HG03108 (cell line): Measurements from ENCODE around the gene DYRK1A.

Experiments used
- ATAC-seq: cut with Tn5 transposase; IDR thresholded peaks from one replicate; pipeline ENCODE4 v1.9.1; 2021; ENCODE audit warnings: moderate library complexity; ENCODE audit not compliant: unreplicated experiment

The DYRK1A gene

DNA sequence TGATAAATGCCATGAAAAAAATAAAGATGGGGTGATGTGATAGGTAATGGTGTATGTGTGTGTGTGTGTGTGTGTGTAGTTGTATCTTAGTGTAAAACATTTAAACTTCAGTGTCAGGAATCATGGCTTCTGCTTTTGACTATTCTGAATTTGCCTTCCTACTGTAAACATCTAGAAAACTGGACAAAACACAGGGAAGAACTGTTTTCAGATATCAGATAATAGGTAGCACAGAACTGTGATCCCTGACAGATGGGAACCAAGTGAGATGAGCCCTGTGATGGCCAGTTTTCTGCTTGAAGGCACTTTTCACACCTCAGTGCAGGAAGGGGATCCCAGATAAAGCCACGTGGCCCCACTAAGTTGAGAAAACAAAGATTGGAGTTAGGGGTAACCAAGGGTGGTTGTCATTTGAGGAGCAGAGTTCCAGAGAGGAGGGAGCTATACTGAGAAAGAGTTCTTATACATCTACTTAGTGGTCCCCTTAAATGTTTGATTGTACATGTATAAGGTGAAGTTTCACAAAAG is 17.3 kb downstream of the DYRK1A start:
- ATAC-seq: no peak

DNA sequence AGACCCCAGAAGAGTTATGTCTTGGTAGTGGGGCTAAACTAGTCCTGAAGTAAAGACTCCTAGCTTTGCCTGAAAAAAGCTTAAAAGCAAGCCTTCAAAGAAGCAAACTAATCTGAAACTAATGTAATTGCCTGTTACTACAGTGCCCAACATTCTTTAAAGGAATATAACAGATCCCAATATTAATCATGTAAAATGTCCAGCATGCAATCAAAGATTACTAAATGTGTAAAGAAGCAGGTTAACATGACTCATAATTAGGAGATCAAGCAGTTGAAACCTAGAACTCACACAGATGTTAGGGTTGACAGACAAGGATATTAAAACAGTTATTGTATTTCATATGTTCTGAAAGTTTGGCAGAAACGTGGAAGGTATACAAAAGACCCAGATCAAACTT is 17.8 kb downstream of the DYRK1A start:
- no peak for ATAC-seq

GRCh38 chr21:37385179-37385765 is 18.7 kb downstream of the DYRK1A start:
- no peak for ATAC-seq

DNA sequence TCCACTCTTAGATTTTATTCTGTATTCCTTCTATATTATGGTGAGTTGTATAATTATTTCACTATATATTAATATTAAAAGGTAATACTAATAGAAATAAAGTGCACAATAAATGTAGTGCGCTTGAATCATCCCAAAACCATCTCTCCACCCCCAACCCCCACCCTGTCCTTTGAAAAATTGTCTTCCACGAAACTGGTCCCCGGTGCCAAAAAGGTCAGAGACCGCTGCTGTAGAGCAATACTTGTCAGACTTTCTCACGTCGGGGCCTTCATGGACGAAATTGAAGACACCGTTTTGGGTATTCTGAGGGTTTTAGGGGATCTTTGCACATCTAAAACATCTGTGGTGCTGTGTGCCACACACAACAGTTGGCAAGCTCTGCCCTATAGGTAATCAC is 19.6 kb downstream of the DYRK1A start:
- ATAC-seq: no peak

GRCh38 chr21:37389456-37389855 is 22.9 kb downstream of the DYRK1A start:
- ATAC-seq: no peak

- ATAC-seq: no peak
These were observed 25.1 kb downstream of the DYRK1A start for GRCh38 chr21:37391666-37392065.

DNA sequence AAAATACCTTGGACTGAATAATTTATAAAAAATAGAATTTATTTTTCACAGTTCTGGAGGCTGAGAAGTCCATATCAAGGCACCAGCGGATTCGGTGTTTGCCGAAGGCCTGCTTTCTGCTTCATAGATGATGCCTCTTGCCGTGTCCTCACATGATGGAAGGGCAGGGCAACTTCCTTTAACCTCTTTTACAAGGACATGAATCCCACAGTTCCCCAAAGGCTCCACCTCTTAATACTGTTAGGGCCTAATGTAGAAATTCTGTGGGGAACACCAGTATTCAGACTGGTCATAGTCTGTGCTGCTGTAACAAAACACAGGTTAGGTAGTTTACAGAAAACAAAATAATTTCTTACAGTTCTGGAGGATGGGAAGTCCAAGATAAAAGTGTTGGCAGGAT is 25.9 kb downstream of the DYRK1A start:
- no peak for ATAC-seq

DNA sequence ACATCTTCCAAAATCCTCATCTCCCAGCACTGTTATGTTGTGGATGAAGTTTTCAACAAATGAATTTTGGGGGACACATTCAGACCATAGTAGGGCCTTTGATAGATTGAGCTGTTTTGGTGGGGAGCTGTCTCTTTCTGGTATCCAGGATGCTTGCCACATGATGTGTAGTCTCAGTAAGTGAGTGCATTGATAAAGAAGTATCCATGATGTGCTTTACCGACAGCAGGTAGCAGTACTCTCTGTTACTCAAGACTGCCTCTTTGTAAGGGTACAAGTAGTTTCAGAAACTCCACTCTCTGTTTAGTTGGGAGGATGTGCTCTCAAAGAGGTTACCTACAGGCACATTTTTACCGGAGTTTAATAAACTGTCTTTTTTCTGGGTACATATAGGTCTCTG is 26.5 kb downstream of the DYRK1A start:
- no peak for ATAC-seq

DNA sequence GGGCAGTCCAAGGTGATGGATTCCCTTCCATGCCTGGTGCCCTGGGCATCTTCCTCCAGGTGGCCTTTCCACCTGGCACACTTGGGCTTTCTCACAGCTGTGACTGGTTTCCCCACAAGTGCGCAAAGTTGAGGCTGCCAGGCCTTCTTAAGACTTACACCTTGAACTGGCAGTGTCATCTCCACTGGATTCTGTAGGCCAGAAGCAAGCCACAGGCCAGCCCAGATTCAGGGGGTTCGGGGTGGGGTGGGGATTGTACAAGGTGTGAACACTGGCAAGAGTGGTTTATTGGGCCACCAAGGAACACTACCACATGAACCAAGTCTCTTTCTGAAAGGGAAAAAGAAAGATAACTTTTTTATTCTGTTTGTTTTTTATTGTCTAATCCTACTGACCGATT is 27.2 kb downstream of the DYRK1A start:
- no peak for ATAC-seq

GRCh38 chr21:37395961-37396360 is 29.4 kb downstream of the DYRK1A start:
- ATAC-seq: no peak

DNA sequence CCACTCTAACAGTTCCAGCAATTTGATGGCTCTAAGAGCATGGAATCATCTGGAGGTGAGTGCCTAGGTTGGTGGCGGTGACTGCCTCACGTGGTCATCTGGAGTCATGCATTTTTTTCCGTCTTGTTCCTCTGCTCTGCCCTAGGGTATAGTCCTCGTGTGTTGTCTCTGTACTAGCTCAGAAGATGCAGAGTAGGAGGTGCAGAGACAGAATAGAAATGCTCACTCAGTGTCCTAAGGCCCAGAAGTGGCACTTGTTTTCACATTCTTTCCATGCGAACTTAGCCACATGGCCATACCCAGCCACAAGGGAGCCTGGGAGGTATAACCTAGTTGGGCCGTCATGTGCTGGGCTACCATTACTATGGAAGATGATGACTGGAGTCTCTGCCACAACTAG is 30.3 kb downstream of the DYRK1A start:
- no peak for ATAC-seq

GRCh38 chr21:37398697-37399096 is 32.1 kb downstream of the DYRK1A start:
- no peak for ATAC-seq

DNA sequence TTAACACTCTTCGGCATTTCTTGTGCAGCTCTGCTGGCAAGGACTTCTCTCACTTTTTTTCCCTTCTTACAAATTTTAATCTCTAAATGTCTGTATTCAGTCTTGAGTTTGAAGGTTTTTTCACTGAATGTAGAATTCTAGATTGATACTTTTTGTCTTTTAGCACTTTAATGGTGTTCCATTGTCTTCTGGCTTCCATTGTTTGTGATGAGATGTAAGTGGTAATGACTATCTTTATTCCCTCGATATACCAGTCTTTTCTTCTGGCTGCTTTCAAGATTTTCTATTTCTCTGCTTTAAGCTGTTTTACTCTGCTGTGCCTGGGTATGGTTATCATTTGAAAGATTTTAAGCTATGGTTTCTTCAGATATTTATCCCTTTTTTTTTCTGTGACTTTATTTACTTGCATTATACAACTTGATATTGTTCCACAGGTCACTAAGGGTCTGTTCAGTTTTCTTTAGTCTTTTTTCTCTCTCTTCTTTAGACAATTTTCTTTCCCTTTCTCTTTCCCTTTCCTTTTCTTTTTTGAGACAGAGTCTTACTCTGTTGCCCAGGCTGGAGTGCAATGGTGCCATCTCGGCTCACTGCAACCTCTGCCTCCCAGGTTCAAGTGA is 35.8 kb downstream of the DYRK1A start:
- no peak for ATAC-seq

DNA sequence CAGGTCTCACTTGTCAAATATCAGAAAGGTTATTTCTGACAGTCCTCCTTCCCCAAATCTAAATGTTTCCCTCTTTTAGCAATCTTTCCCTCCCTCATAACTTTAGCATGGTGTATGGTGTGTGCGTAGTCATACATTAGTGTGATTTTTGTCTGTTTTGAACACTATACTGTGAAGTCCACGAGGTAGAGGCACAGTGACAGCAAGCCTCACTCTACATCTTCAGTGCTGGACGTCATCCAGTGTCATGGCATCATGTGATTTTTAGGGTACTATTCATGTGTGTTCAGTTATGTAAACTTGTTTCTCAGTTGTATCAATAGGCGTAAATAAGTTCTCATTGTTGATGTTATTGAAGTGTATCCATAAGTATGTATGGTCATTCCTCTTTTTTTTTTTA is 39.1 kb downstream of the DYRK1A start:
- ATAC-seq: no peak

GRCh38 chr21:37407719-37408420 is 41.3 kb downstream of the DYRK1A start:
- peak; percentile 39 for ATAC-seq

DNA sequence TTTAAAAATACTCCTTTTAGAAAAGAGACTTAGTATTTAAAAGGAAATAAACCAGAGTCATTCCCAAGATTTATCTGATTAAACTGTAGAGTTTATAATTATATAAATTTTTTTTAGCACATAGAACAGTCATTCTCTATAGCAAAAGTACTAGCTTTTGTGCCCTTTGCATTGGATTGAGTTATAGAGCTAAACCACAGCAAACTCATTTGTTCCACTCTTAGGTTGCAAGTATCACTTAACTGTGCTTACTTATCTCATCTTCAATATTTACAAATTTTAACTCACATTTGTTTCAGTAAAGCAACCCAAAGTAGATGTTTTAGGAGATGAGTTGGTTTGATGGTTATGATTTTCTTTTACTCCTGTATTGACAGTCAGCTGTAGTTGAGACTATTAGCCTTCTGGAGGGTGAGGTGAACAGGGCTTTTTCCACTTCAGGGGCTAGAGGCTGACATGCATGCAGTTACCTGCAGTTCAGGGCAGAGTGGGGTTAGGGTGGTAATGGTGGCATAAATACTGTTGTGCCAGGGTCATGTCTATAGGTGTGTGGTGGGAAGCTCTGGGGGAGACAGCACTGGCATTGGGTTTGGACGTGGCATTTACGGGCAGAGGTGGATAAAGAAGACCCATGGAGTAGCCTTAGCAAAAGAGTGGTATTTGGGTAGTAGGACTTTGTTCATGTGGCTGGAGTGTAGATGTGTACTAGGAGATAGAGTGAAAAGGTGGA is 42.1 kb downstream of the DYRK1A start:
- no peak for ATAC-seq

DNA sequence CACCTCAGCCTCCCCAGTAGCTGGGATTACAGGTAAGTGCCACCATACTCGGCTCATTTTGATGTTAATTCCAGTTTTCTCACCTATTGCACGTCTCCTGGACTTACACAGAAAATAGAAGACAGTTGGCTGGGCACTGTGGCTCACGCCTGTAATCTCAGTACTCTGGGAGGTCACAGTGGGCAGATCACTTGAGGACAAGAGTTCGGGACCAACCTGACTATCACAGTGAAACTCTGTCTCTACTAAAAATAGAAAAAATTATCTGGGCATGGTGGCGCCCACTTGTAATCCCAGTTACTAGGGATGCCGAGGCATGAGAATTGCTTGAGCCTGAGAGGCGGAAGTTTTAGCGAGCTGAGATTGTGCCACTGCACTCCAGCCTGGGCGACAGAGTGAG is 44.1 kb downstream of the DYRK1A start:
- no peak for ATAC-seq

DNA sequence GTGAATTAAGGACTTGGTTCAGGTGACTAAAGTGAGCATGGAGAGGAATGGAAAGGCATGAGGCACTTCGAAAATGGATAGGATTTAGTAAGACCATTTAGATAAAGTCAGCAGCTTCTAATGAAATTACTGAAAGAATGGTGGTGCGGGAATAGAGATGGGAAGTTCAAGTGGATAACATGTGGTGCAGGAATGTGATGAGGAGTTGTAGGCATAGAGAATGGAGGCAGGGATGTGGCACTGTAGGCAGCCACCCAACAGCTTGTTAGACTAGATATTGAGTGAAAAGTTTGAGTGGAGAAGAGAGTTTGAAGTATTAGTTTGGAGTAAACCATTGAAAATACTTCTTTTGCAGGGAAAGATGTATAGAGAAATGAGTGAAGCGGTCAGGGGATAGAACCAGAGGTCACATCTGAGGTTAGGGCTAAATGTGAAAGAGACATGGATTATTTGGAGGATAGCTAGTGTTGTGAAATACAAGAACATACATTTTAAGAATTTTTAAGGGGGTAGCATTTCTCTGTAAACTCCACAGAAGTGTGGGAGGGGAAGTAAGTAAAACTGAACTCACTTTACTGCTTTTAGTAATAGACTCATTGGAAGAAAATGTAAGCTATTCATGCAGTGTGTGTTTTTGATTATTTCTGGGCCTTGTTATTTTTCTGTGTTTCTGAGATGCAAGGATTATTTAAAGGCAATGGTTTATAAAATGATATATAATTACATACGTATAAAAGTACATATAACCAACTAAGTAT is 46.2 kb downstream of the DYRK1A start:
- ATAC-seq: no peak

GRCh38 chr21:37413553-37414291 is 47.1 kb downstream of the DYRK1A start:
- no peak for ATAC-seq
